Trophoblast cell (in vitro differentiated cells and primary cell): ENCODE results near the gene IL1A.

Source experiments
- DNase-seq, 2 donors: peaks; one replicate each; pipeline ENCODE4 v3.0.0-alpha.2; 2016
- H2AFZ ChIP-seq: 2 replicates; pipeline ENCODE4 v1.6.1; 2013; ENCODE audit warnings: low read length, moderate library complexity, mild to moderate bottlenecking; ENCODE audit not compliant: insufficient read depth, poor library complexity
- H2AK5ac ChIP-seq: 2 replicates; pipeline ENCODE4 v1.6.1; 2013; ENCODE audit warnings: mild to moderate bottlenecking, low read length
- H2BK120ac ChIP-seq: 2 replicates; pipeline ENCODE4 v1.6.1; 2013; ENCODE audit warnings: low read length, mild to moderate bottlenecking, moderate library complexity; ENCODE audit not compliant: insufficient read depth, poor library complexity
- H2BK12ac ChIP-seq: 2 replicates; pipeline ENCODE4 v1.6.1; 2013; ENCODE audit warnings: mild to moderate bottlenecking, low read length, moderate library complexity
- H2BK5ac ChIP-seq: 2 replicates; pipeline ENCODE4 v1.6.1; 2013; ENCODE audit warnings: low read length, low read depth, moderate library complexity, mild to moderate bottlenecking; ENCODE audit not compliant: poor library complexity
- H3K14ac ChIP-seq: 2 replicates; pipeline ENCODE4 v1.6.1; 2013; ENCODE audit warnings: mild to moderate bottlenecking, low read length
- H3K18ac ChIP-seq: 2 replicates; pipeline ENCODE4 v1.6.1; 2013; ENCODE audit warnings: mild to moderate bottlenecking, low read length
- H3K23ac ChIP-seq: 2 replicates; pipeline ENCODE4 v1.6.1; 2013; ENCODE audit warnings: low read length
- H3K27ac ChIP-seq: 2 replicates; pipeline ENCODE4 v1.5.1; 2013; ENCODE audit warnings: low read depth, mild to moderate bottlenecking, inconsistent platforms, low read length, moderate library complexity
- H3K27me3 ChIP-seq: 2 replicates; pipeline ENCODE4 v1.6.1; 2013; ENCODE audit warnings: inconsistent platforms, mild to moderate bottlenecking, low read length, moderate library complexity; ENCODE audit not compliant: insufficient read depth
- H3K36me3 ChIP-seq, 2 experiments: 1 replicate in 1 of 2; 2 replicates in 1 of 2; pipeline ENCODE4 v1.6.1; 2013; ENCODE audit warnings: low read length in 2 of 2, mild to moderate bottlenecking in 2 of 2, moderate library complexity in 1 of 2; ENCODE audit not compliant: insufficient read depth in 2 of 2, control insufficient read depth in 1 of 2
- H3K4ac ChIP-seq: 2 replicates; pipeline ENCODE4 v1.6.1; 2013; ENCODE audit warnings: low read depth, mild to moderate bottlenecking, low read length, moderate library complexity
- H3K4me1 ChIP-seq, 2 experiments: 1 replicate in 1 of 2; 2 replicates in 1 of 2; pipeline ENCODE4 v1.6.1; 2013; ENCODE audit warnings: low read length in 2 of 2, mild to moderate bottlenecking in 2 of 2, moderate library complexity in 1 of 2; ENCODE audit not compliant: insufficient read depth in 2 of 2, control insufficient read depth in 1 of 2
- H3K4me2 ChIP-seq: 2 replicates; pipeline ENCODE4 v1.6.1; 2013; ENCODE audit warnings: inconsistent platforms, mild to moderate bottlenecking, low read length, moderate library complexity
- H3K4me3 ChIP-seq: 2 replicates; pipeline ENCODE4 v1.5.1; 2013; ENCODE audit warnings: mild to moderate bottlenecking, low read depth, low read length, inconsistent platforms
- H3K79me1 ChIP-seq: one replicate; pipeline ENCODE4 v1.6.1; 2013; ENCODE audit warnings: low read length
- H3K79me2 ChIP-seq: 2 replicates; pipeline ENCODE4 v1.6.1; 2013; ENCODE audit warnings: low read length, mild to moderate bottlenecking; ENCODE audit not compliant: control insufficient read depth, insufficient read depth, poor library complexity
- H3K9ac ChIP-seq: 2 replicates; pipeline ENCODE4 v1.6.1; 2013; ENCODE audit warnings: mild to moderate bottlenecking, low read length
- H3K9me3 ChIP-seq: 2 replicates; pipeline ENCODE4 v1.6.1; 2013; ENCODE audit warnings: low read depth, mild to moderate bottlenecking, control low read depth, inconsistent platforms, low read length; ENCODE audit not compliant: insufficient read depth
- H4K12ac ChIP-seq: 2 replicates; pipeline ENCODE4 v1.6.1; 2013; ENCODE audit warnings: low read depth, mild to moderate bottlenecking, low read length, moderate library complexity
- H4K8ac ChIP-seq: 2 replicates; pipeline ENCODE4 v1.6.1; 2013; ENCODE audit warnings: low read depth, mild to moderate bottlenecking, low read length, moderate library complexity
- H4K91ac ChIP-seq: one replicate; pipeline ENCODE4 v1.6.1; 2013; ENCODE audit warnings: low read depth, mild to moderate bottlenecking, low read length, moderate library complexity
- WGBS: extraction: QIAGEN DNeasy Blood & Tissue Kit; methylation state at CpG from one replicate; pipeline ENCODE4 v1.1.7; 2013; ENCODE audit warnings: missing lambda C conversion rate; ENCODE audit not compliant: insufficient read length, insufficient coverage; ENCODE audit errors: extremely low coverage; 5-methylcytosine and 5-hydroxymethylcytosine counted together

IL1A gene

DNA sequence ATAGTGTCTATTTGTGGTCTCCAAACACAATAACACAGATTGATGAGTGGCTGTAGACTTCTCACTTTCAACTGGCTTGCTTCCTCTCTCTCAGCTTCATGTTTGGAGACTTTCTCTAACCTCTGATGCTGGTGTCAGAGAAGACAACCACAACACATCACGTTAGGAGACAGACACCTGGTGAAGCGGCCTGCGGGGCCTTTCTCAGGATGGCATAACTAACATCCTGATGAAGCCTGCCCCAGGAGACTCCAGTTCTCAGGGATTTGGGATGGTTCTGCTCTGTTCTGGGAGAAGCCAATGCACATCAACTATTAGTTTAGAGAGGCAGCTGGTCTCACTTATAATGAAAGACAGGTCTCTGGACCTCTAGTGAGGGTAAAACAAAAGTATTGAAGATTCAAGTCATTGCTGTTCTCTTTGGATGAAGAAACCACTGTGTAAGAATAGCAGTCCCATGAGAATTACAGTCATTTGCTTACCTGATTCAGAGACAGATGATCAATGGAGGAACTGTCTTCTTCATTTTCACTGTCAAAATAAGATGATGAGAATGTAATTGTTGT lies 2.0 kb downstream of the IL1A start:
- H3K14ac ChIP-seq: no peak overlapping the region
- DNase-seq: no peak
- H2AFZ ChIP-seq: no peak overlapping the region
- H3K36me3 ChIP-seq: no peaks in the 10 kb centered on the region
- no peak overlapping the region for H3K27ac ChIP-seq
- H3K79me1 ChIP-seq: no peaks in the 10 kb centered on the region
- no peak overlapping the region for H2BK12ac ChIP-seq
- H4K91ac ChIP-seq: no peak overlapping the region
- H3K23ac ChIP-seq: no peak overlapping the region
- WGBS: no CpG with 5 or more reads among the region's 3 CpGs
- H4K12ac ChIP-seq: no peak overlapping the region
- H3K9me3 ChIP-seq: no peaks in the 10 kb centered on the region
- no peak overlapping the region for H2AK5ac ChIP-seq
- no peak overlapping the region for H3K18ac ChIP-seq
- no peak overlapping the region for H2BK5ac ChIP-seq
- no peak overlapping the region for H3K9ac ChIP-seq
- no peaks in the 10 kb centered on the region for H3K27me3 ChIP-seq
- H4K8ac ChIP-seq: no peak overlapping the region
- H3K4ac ChIP-seq: no peak overlapping the region
- H3K79me2 ChIP-seq: no peaks in the 10 kb centered on the region
- H3K4me3 ChIP-seq: no peak overlapping the region
- H3K4me1 ChIP-seq: peaks cover 0 to 2% of the 10 kb centered on the region in 2 experiments
- no peak overlapping the region for H3K4me2 ChIP-seq
- H2BK120ac ChIP-seq: no peak overlapping the region

DNA sequence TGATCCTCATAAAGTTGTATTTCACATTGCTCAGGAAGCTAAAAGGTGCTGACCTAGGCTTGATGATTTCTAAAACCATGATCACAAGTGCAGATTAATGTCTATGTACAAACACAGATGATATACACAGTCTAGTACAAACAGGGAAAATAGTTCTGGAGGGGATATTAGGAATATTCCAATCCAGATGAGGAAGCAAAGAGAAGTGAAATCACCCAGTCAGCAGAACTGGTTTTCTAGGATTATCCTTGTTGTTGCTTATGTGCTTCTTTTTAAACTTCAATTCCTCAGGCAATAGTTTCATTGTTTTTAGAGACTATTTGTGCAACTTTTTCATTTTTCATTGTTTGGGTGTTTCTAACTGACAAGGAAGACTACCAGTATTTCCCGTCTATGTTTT lies 4.7 kb downstream of the IL1A start:
- H2AK5ac ChIP-seq: no peak overlapping the region
- no peak overlapping the region for H2BK12ac ChIP-seq
- H3K18ac ChIP-seq: no peak overlapping the region
- H2BK120ac ChIP-seq: no peak overlapping the region
- no peaks in the 10 kb centered on the region for H3K9me3 ChIP-seq
- H3K79me2 ChIP-seq: no peaks in the 10 kb centered on the region
- H2BK5ac ChIP-seq: no peak overlapping the region
- H3K4me3 ChIP-seq: no peak overlapping the region
- no peak overlapping the region for H2AFZ ChIP-seq
- H3K4me1 ChIP-seq: peaks cover 0 to 2% of the 10 kb centered on the region in 2 experiments
- H3K27me3 ChIP-seq: no peaks in the 10 kb centered on the region
- no peak overlapping the region for H3K4me2 ChIP-seq
- H3K23ac ChIP-seq: no peak overlapping the region
- H4K91ac ChIP-seq: no peak overlapping the region
- no peak overlapping the region for H3K14ac ChIP-seq
- H4K8ac ChIP-seq: no peak overlapping the region
- H3K27ac ChIP-seq: no peak overlapping the region
- no peak overlapping the region for H4K12ac ChIP-seq
- no peak overlapping the region for H3K9ac ChIP-seq
- no peak overlapping the region for H3K4ac ChIP-seq
- H3K36me3 ChIP-seq: no peaks in the 10 kb centered on the region
- DNase-seq: no peak
- WGBS: no CpG with 5 or more reads among the region's 1 CpG
- no peaks in the 10 kb centered on the region for H3K79me1 ChIP-seq

DNA sequence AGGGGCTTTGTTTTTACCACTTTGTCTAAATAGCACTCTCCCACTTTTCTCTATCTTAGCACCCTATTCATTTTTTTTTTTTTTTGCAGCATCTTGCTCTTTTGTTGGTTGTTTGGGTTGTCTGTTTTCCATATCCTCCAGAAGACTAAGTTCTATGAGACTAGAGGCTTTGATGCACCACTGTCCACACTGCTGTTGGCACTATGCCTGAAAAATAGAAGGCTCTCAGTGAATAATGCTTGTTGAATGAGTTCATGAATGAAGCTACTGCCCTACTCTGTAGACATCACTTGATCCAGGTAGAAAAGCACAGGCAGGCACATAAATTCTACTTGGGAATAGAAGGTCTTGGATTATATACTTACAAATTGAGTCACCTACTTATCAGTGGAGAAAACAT lies 7.3 kb downstream of the IL1A start:
- no peaks in the 10 kb centered on the region for H3K79me1 ChIP-seq
- H2BK120ac ChIP-seq: no peak overlapping the region
- no peak overlapping the region for H4K8ac ChIP-seq
- H3K27me3 ChIP-seq: no peaks in the 10 kb centered on the region
- H3K9ac ChIP-seq: no peak overlapping the region
- no peaks in the 10 kb centered on the region for H3K9me3 ChIP-seq
- no peaks in the 10 kb centered on the region for H3K4me1 ChIP-seq
- H3K79me2 ChIP-seq: no peaks in the 10 kb centered on the region
- H2BK12ac ChIP-seq: no peak overlapping the region
- H3K4ac ChIP-seq: no peak overlapping the region
- no peak overlapping the region for H2BK5ac ChIP-seq
- H3K27ac ChIP-seq: no peak overlapping the region
- no peak for DNase-seq
- H4K12ac ChIP-seq: no peak overlapping the region
- H3K23ac ChIP-seq: no peak overlapping the region
- H4K91ac ChIP-seq: no peak overlapping the region
- H3K18ac ChIP-seq: no peak overlapping the region
- no peak overlapping the region for H3K4me2 ChIP-seq
- H3K36me3 ChIP-seq: no peaks in the 10 kb centered on the region
- H3K4me3 ChIP-seq: no peak overlapping the region
- no peak overlapping the region for H2AFZ ChIP-seq
- H2AK5ac ChIP-seq: no peak overlapping the region
- no peak overlapping the region for H3K14ac ChIP-seq

DNA sequence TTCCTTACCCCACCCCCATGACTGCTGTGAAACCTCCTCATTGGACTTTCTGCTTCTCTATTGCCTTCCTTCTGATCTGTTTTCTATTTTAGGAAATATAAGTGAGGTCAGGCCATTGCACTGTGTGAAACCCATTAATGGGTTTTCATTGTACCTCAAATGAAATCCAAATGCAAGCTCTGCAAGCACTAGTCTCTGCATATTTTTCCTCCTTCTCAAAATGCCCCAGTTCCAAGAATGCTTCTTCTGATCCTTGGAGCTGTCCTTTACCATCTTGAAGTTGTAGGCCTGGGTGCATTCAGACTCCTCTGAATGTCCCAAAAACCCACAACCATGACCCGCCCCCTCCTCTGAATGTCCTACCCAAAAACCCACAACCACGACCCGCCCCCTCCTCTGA lies 8.2 kb downstream of the IL1A start:
- Histone ChIP-seq H2BK120ac (no peak overlapping the region), H3K79me1 (no peaks in the 10 kb centered on the region), H3K27ac (no peak overlapping the region)

More for the DNA sequence above, 8.2 kb downstream of the IL1A start:
- H3K18ac ChIP-seq: no peak overlapping the region
- no peaks in the 10 kb centered on the region for H3K4me1 ChIP-seq
- H4K8ac ChIP-seq: no peak overlapping the region
- H3K27me3 ChIP-seq: no peaks in the 10 kb centered on the region
- WGBS: no CpG with 5 or more reads among the region's 3 CpGs
- no peak overlapping the region for H3K23ac ChIP-seq
- DNase-seq: no peak
- H4K91ac ChIP-seq: no peak overlapping the region
- no peak overlapping the region for H3K9ac ChIP-seq
- no peaks in the 10 kb centered on the region for H3K9me3 ChIP-seq
- H2AFZ ChIP-seq: no peak overlapping the region
- no peak overlapping the region for H2BK12ac ChIP-seq
- H3K4ac ChIP-seq: no peak overlapping the region
- H2AK5ac ChIP-seq: no peak overlapping the region
- no peak overlapping the region for H3K4me2 ChIP-seq
- H3K4me3 ChIP-seq: no peak overlapping the region
- no peaks in the 10 kb centered on the region for H3K36me3 ChIP-seq
- H4K12ac ChIP-seq: no peak overlapping the region
- no peaks in the 10 kb centered on the region for H3K79me2 ChIP-seq
- no peak overlapping the region for H2BK5ac ChIP-seq
- no peak overlapping the region for H3K14ac ChIP-seq
